GM23338 (cell line): ENCODE results near the gene SCN2B. TPM values are rescaled to one million over a fixed set of nuclear protein-coding genes. Genes with fewer than 3 reads are reported as not detected.

ENCODE experiments used
- ATAC-seq: fragments of 200-7000 bp; cut with Tn5 transposase; 3 replicates; pipeline ENCODE4 v1.9.1; 2020
- DNase-seq: peaks from one replicate; pipeline ENCODE4 v3.0.0-alpha.2; 2015; ENCODE audit warnings: low spot score
- H2AFZ ChIP-seq: fragments of 200-600 bp; sonication (generic); 2 replicates; pipeline ENCODE4 v1.8.0; 2016; ENCODE audit warnings: antibody characterized with exemption, mild to moderate bottlenecking, moderate library complexity
- H3F3A ChIP-seq: fragments of 200-600 bp; sonication (generic); replicated peaks from 2 replicates; pipeline ENCODE4 v1.8.0; 2017; ENCODE audit warnings: antibody characterized with exemption, mixed run types, low read depth
- H3K27ac ChIP-seq: fragments of 200-600 bp; sonication (generic); 2 replicates; pipeline ENCODE4 v1.6.1; 2016; ENCODE audit warnings: low read depth
- H3K27me3 ChIP-seq: fragments of 200-600 bp; sonication (generic); 2 replicates; pipeline ENCODE4 v1.8.0; 2016; ENCODE audit warnings: mild to moderate bottlenecking, mixed run types, moderate library complexity; ENCODE audit not compliant: insufficient read depth
- H3K36me3 ChIP-seq: fragments of 200-600 bp; sonication (generic); 2 replicates; pipeline ENCODE4 v1.8.0; 2016; ENCODE audit warnings: mild to moderate bottlenecking; ENCODE audit not compliant: insufficient read depth
- H3K4me1 ChIP-seq: fragments of 200-600 bp; sonication (generic); 2 replicates; pipeline ENCODE4 v1.8.0; 2016; ENCODE audit warnings: mild to moderate bottlenecking, moderate library complexity; ENCODE audit not compliant: insufficient read depth
- H3K4me2 ChIP-seq: fragments of 200-600 bp; sonication (generic); 2 replicates; pipeline ENCODE4 v1.7.1; 2017; ENCODE audit warnings: mixed run types
- H3K4me3 ChIP-seq: fragments of 200-600 bp; sonication (generic); 2 replicates; pipeline ENCODE4 v1.6.1; 2016; ENCODE audit warnings: mixed run types
- H3K79me2 ChIP-seq: fragments of 200-600 bp; sonication (generic); replicated peaks from 2 replicates; pipeline ENCODE4 v1.8.0; 2017; ENCODE audit warnings: mild to moderate bottlenecking; ENCODE audit not compliant: insufficient read depth
- H3K9me2 ChIP-seq: fragments of 200-600 bp; sonication (generic); 2 replicates; pipeline ENCODE4 v1.8.0; 2017; ENCODE audit not compliant: insufficient read depth
- H4K20me1 ChIP-seq: fragments of 200-600 bp; sonication (generic); replicated peaks from 2 replicates; pipeline ENCODE4 v1.8.0; 2017; ENCODE audit warnings: mild to moderate bottlenecking; ENCODE audit not compliant: insufficient read depth
- H3K27ac Mint-ChIP-seq: 2 replicates; pipeline ENCODE4 v1.8.0; 2020; ENCODE audit warnings: inconsistent platforms, mild to moderate bottlenecking, moderate library complexity, mixed read lengths
- H3K27me3 Mint-ChIP-seq: 3 replicates; pipeline ENCODE4 v1.8.0; 2022; ENCODE audit warnings: low read depth, mild to moderate bottlenecking, moderate library complexity, mixed read lengths, inconsistent platforms; ENCODE audit not compliant: insufficient read depth, poor library complexity
- H3K36me3 Mint-ChIP-seq: 3 replicates; pipeline ENCODE4 v1.8.0; 2021; ENCODE audit warnings: low read depth, mild to moderate bottlenecking, inconsistent platforms, moderate library complexity, mixed read lengths
- H3K4me1 Mint-ChIP-seq: 3 replicates; pipeline ENCODE4 v1.8.0; 2020; ENCODE audit warnings: mild to moderate bottlenecking, inconsistent platforms, mixed read lengths
- H3K4me3 Mint-ChIP-seq: 3 replicates; pipeline ENCODE4 v1.8.0; 2021; ENCODE audit warnings: moderate library complexity, mild to moderate bottlenecking, inconsistent platforms, mixed read lengths
- H3K9me3 Mint-ChIP-seq: 3 replicates; pipeline ENCODE4 v1.8.0; 2020; ENCODE audit warnings: moderate library complexity, mild to moderate bottlenecking, inconsistent platforms, mixed read lengths
- CREB1 ChIP-seq: fragments of 250-450 bp; sonication (Bioruptor Pico); IDR thresholded peaks from 2 replicates; pipeline ENCODE4 v1.5.0; 2020; ENCODE audit warnings: low read depth, mild to moderate bottlenecking, moderate library complexity
- EZH2 ChIP-seq: fragments of 200-600 bp; sonication (generic); IDR thresholded peaks from one replicate; pipeline ENCODE4 v1.8.0; 2017; ENCODE audit warnings: antibody characterized with exemption, mild to moderate bottlenecking, low read depth; ENCODE audit not compliant: unreplicated experiment
- EZH2phosphoT487 ChIP-seq: fragments of 200-600 bp; sonication (generic); IDR thresholded peaks from one replicate; pipeline ENCODE4 v1.8.1; 2018; ENCODE audit warnings: antibody characterized with exemption; ENCODE audit not compliant: unreplicated experiment
- JUNB ChIP-seq: IDR thresholded peaks from one replicate; pipeline ENCODE4 v1.6.1; 2016; ENCODE audit warnings: antibody characterized with exemption; ENCODE audit not compliant: unreplicated experiment
- NANOG ChIP-seq: IDR thresholded peaks from 2 replicates; pipeline ENCODE4 v1.6.1; 2016; ENCODE audit warnings: antibody characterized with exemption, borderline replicate concordance
- POLR2AphosphoS5 ChIP-seq: IDR thresholded peaks from 2 replicates; pipeline ENCODE4 v1.6.1; 2016; ENCODE audit warnings: antibody characterized with exemption, low read depth
- STAT1 ChIP-seq: IDR thresholded peaks from one replicate; pipeline ENCODE4 v1.6.1; 2016; ENCODE audit warnings: antibody characterized with exemption; ENCODE audit not compliant: unreplicated experiment
- ZNF114 ChIP-seq: fragments of 250-450 bp; sonication (Bioruptor Pico); IDR thresholded peaks from 2 replicates; pipeline ENCODE4 v1.5.0; 2020; ENCODE audit warnings: mild to moderate bottlenecking, moderate library complexity
- polyA plus RNA-seq: library from polyadenylated mRNA; unstranded; fragments of >200 nt; fragmentation: Nextera tagmentation; extraction: Ambion mirVana; gene quantifications from 2 replicates; pipeline ENCODE4 v1.2.1, GENCODE V29; 2016
- total RNA-seq: library from RNA; depleted of rRNA; stranded (reverse); fragments of >200 nt; shearing (Covaris generic); gene quantifications from 2 replicates; pipeline ENCODE4 v1.2.3, GENCODE V29; 2014
- TF ChIP-seq, protein P1 (sequence below): fragments of 250-450 bp; sonication (Bioruptor Pico); IDR thresholded peaks from 2 replicates; pipeline ENCODE4 v1.5.0; 2020; ENCODE audit warnings: mild to moderate bottlenecking, moderate library complexity
- TF ChIP-seq, protein P2 (sequence below), 2 experiments: fragments of 200-600 bp in 1 of 2; sonication (generic) in 1 of 2; conservative IDR thresholded peaks; 2 replicates each; pipeline versions ENCODE4 v1.5.1 to v1.6.1; 2016 to 2017; ENCODE audit warnings: antibody characterized with exemption in 2 of 2, low read depth in 2 of 2, mild to moderate bottlenecking in 2 of 2, moderate library complexity in 1 of 2
- TF ChIP-seq, protein P3 (sequence below): IDR thresholded peaks from 2 replicates; pipeline ENCODE4 v1.6.1; 2016; ENCODE audit warnings: antibody characterized with exemption

Gene SCN2B
- total and polyA plus RNA-seq, 2 experiments from 2014 or later, result 0.03 TPM; not detected in 1

DNA sequence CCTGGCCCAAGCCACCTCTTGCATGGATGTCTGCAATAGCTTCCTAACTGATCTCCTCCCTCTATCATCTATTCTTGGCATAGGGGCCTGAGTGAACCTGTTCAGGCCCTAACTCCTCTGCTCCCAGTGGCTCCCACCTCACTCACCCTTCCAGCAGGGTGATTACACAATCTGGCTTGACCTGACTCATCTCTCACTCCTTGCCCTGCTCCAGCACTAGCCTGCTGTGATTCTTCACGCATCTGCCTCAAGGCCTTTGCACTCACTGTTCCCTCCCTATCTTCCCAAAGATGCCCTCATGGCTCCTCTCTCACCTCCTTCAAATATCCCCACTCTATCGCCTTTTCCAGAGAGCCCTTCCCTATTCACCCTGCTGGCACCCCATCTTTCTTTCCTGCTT lies 34.4 kb downstream of the SCN2B start (continued):
- TF ChIP-seq, protein P1, sequence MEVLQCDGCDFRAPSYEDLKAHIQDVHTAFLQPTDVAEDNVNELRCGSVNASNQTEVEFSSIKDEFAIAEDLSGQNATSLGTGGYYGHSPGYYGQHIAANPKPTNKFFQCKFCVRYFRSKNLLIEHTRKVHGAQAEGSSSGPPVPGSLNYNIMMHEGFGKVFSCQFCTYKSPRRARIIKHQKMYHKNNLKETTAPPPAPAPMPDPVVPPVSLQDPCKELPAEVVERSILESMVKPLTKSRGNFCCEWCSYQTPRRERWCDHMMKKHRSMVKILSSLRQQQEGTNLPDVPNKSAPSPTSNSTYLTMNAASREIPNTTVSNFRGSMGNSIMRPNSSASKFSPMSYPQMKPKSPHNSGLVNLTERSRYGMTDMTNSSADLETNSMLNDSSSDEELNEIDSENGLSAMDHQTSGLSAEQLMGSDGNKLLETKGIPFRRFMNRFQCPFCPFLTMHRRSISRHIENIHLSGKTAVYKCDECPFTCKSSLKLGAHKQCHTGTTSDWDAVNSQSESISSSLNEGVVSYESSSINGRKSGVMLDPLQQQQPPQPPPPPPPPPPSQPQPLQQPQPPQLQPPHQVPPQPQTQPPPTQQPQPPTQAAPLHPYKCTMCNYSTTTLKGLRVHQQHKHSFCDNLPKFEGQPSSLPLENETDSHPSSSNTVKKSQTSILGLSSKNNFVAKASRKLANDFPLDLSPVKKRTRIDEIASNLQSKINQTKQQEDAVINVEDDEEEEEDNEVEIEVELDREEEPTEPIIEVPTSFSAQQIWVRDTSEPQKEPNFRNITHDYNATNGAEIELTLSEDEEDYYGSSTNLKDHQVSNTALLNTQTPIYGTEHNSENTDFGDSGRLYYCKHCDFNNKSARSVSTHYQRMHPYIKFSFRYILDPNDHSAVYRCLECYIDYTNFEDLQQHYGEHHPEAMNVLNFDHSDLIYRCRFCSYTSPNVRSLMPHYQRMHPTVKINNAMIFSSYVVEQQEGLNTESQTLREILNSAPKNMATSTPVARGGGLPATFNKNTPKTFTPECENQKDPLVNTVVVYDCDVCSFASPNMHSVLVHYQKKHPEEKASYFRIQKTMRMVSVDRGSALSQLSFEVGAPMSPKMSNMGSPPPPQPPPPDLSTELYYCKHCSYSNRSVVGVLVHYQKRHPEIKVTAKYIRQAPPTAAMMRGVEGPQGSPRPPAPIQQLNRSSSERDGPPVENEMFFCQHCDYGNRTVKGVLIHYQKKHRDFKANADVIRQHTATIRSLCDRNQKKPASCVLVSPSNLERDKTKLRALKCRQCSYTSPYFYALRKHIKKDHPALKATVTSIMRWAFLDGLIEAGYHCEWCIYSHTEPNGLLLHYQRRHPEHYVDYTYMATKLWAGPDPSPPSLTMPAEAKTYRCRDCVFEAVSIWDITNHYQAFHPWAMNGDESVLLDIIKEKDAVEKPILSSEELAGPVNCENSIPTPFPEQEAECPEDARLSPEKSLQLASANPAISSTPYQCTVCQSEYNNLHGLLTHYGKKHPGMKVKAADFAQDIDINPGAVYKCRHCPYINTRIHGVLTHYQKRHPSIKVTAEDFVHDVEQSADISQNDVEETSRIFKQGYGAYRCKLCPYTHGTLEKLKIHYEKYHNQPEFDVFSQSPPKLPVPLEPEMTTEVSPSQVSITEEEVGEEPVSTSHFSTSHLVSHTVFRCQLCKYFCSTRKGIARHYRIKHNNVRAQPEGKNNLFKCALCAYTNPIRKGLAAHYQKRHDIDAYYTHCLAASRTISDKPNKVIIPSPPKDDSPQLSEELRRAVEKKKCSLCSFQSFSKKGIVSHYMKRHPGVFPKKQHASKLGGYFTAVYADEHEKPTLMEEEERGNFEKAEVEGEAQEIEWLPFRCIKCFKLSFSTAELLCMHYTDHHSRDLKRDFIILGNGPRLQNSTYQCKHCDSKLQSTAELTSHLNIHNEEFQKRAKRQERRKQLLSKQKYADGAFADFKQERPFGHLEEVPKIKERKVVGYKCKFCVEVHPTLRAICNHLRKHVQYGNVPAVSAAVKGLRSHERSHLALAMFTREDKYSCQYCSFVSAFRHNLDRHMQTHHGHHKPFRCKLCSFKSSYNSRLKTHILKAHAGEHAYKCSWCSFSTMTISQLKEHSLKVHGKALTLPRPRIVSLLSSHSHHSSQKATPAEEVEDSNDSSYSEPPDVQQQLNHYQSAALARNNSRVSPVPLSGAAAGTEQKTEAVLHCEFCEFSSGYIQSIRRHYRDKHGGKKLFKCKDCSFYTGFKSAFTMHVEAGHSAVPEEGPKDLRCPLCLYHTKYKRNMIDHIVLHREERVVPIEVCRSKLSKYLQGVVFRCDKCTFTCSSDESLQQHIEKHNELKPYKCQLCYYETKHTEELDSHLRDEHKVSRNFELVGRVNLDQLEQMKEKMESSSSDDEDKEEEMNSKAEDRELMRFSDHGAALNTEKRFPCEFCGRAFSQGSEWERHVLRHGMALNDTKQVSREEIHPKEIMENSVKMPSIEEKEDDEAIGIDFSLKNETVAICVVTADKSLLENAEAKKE (CRISPR knock-in tag), result no peak
- TF ChIP-seq EZH2 (no peak), JUNB (no peak), POLR2AphosphoS5 (no peak), ZNF114 (no peak)
- TF ChIP-seq, protein P2, sequence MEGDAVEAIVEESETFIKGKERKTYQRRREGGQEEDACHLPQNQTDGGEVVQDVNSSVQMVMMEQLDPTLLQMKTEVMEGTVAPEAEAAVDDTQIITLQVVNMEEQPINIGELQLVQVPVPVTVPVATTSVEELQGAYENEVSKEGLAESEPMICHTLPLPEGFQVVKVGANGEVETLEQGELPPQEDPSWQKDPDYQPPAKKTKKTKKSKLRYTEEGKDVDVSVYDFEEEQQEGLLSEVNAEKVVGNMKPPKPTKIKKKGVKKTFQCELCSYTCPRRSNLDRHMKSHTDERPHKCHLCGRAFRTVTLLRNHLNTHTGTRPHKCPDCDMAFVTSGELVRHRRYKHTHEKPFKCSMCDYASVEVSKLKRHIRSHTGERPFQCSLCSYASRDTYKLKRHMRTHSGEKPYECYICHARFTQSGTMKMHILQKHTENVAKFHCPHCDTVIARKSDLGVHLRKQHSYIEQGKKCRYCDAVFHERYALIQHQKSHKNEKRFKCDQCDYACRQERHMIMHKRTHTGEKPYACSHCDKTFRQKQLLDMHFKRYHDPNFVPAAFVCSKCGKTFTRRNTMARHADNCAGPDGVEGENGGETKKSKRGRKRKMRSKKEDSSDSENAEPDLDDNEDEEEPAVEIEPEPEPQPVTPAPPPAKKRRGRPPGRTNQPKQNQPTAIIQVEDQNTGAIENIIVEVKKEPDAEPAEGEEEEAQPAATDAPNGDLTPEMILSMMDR (conservative IDR thresholded peaks at IDR 0.05; ENCODE audit: low read depth in 2 of 2), result no peak

DNA sequence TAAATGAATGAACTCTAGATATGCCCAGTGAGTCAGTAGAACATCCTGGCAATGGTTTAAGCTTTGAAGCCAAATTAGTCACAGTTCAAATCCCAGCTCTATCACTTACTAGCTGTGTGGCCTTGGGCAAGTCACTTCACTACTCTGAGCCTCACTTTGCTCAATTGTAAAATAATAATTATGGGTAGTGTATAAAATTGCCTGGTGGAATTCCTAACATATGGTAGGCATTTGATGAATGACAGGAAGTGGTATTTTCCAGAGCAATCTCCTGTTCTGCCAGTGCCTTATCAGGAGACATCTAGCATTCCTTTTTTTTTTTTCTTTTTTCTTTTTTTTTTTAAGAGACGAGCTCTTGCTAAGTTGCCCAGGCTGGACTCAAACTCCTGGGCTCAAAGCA lies 36.9 kb downstream of the SCN2B start:
- Histone ChIP-seq H4K20me1 (no peaks in the 10 kb centered on the region), H3K36me3 (no peaks in the 10 kb centered on the region), H3K4me1 (no peaks in the 10 kb centered on the region; the same call in 1 of the 2 replicates), H3K4me2 (no peak overlapping the region), H3K27ac (no peak overlapping the region), H3K4me3 (no peak overlapping the region), H2AFZ (no peak overlapping the region), H3K27me3 (peaks cover 23% of the 10 kb centered on the region), H3K79me2 (no peaks in the 10 kb centered on the region), H3F3A (no peaks in the 10 kb centered on the region), H3K9me2 (no peaks in the 10 kb centered on the region)
- no peak overlapping the region for H3K27ac Mint-ChIP-seq
- H3K4me3 Mint-ChIP-seq, result no peak overlapping the region
- H3K36me3 Mint-ChIP-seq, result no peaks in the 10 kb centered on the region; the same call in 2 of the 3 replicates
- DNase-seq, result no peak
- peaks cover 10% of the 10 kb centered on the region for H3K4me1 Mint-ChIP-seq
- ATAC-seq, result no peak
- no peaks in the 10 kb centered on the region for H3K9me3 Mint-ChIP-seq
- peaks cover 9% of the 10 kb centered on the region for H3K27me3 Mint-ChIP-seq
- TF ChIP-seq STAT1 (no peak), NANOG (no peak), EZH2phosphoT487 (no peak), ZNF114 (no peak), EZH2 (no peak), CREB1 (CRISPR knock-in tag) (no peak)
- TF ChIP-seq, protein P3, sequence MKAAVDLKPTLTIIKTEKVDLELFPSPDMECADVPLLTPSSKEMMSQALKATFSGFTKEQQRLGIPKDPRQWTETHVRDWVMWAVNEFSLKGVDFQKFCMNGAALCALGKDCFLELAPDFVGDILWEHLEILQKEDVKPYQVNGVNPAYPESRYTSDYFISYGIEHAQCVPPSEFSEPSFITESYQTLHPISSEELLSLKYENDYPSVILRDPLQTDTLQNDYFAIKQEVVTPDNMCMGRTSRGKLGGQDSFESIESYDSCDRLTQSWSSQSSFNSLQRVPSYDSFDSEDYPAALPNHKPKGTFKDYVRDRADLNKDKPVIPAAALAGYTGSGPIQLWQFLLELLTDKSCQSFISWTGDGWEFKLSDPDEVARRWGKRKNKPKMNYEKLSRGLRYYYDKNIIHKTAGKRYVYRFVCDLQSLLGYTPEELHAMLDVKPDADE, result no peak
